ENCODE data around the gene MYL4. TPM values are rescaled to one million over a fixed set of nuclear protein-coding genes. Genes with fewer than 3 reads are reported as not detected.

Gene MYL4
- polyA plus RNA-seq, 1 of the 3 experiments (the other 2 are of a cell fraction) = not detected

DNA sequence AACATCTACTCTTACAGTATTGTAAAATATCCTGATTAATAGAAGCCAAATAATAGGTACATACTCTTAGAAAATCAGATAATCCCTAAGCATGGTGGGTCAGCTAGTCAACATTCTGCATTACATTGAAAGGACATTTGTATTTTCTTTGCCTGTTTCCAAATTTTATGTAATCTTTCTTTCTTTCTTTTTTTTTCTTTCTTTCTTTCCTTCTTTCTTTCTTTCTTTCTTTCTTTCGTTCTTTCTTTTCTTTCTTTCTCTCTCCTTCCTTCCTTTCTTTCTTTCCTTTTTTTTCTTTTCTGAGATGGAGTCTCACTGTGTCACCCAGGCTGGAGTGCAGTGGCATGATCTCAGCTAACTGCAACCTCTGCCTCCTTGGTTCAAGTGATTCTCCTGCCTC lies 63.3 kb downstream of the MYL4 start (continued):
- TF ChIP-seq, protein P1, sequence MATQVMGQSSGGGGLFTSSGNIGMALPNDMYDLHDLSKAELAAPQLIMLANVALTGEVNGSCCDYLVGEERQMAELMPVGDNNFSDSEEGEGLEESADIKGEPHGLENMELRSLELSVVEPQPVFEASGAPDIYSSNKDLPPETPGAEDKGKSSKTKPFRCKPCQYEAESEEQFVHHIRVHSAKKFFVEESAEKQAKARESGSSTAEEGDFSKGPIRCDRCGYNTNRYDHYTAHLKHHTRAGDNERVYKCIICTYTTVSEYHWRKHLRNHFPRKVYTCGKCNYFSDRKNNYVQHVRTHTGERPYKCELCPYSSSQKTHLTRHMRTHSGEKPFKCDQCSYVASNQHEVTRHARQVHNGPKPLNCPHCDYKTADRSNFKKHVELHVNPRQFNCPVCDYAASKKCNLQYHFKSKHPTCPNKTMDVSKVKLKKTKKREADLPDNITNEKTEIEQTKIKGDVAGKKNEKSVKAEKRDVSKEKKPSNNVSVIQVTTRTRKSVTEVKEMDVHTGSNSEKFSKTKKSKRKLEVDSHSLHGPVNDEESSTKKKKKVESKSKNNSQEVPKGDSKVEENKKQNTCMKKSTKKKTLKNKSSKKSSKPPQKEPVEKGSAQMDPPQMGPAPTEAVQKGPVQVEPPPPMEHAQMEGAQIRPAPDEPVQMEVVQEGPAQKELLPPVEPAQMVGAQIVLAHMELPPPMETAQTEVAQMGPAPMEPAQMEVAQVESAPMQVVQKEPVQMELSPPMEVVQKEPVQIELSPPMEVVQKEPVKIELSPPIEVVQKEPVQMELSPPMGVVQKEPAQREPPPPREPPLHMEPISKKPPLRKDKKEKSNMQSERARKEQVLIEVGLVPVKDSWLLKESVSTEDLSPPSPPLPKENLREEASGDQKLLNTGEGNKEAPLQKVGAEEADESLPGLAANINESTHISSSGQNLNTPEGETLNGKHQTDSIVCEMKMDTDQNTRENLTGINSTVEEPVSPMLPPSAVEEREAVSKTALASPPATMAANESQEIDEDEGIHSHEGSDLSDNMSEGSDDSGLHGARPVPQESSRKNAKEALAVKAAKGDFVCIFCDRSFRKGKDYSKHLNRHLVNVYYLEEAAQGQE (IDR thresholded peaks at IDR 0.05; ENCODE audit: low read depth, low read length) = no peak

DNA sequence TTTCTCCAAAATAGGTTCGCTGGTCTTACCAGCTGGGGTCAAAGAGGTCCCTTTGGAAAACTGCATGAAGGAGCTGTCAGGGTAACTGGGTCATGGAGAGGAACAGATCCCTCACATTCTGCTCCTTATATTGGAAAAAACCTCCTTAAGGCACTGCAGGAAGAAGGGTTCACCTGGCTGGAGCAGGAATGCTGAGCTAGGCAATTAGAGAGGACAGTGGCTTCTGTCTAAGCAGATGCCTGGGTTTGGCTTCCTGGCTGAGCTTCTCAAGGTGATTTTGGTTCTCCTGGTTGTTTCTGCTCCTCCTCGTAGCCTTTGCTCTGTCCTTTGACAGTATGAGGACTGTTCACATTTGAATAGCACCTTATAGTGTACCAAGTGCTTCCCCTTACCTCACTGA lies 64.1 kb downstream of the MYL4 start:
- Histone ChIP-seq H3K27me3 (ENCODE audit: insufficient read depth) (no peaks in the 10 kb centered on the region), H3K9ac (no peak overlapping the region), H3K79me2 (ENCODE audit: insufficient read depth) (no peaks in the 10 kb centered on the region), H2AFZ (ENCODE audit: low read depth) (no peak overlapping the region), H3K4me1 (ENCODE audit: control insufficient read depth in 1 of 2, insufficient read depth in 2 of 2, low read depth in 1 of 2, low read length in 1 of 2) (peaks cover 25 to 34% of the 10 kb centered on the region in 2 experiments), H3K27ac (ENCODE audit: low read depth in 2 of 2, low read length in 1 of 2) (no peak overlapping the region), H3K4me3 (ENCODE audit: low read depth in 2 of 2, low read length in 1 of 2) (no peak overlapping the region), H4K20me1 (ENCODE audit: insufficient read depth) (no peaks in the 10 kb centered on the region), H3F3A (replicated peaks; ENCODE audit: insufficient read depth) (peaks cover 3% of the 10 kb centered on the region), H3K36me3 (replicated peaks in 1 of 2; ENCODE audit: control insufficient read depth in 1 of 2, insufficient read depth in 2 of 2, low read length in 1 of 2) (no peaks in the 10 kb centered on the region), H3K9me2 (no peaks in the 10 kb centered on the region), H3K4me2 (no peak overlapping the region), H3K9me3 (no peaks in the 10 kb centered on the region)
- WGBS (ENCODE audit: low lambda C conversion rate) = 60% methylated on average over 2 of the region's 2 CpGs
- POLR2A ChIA-PET = no interaction called here
- CTCF ChIA-PET = interaction anchor here (0.5 to 3.6 kb wide), 4 partner anchors 9 to 298 kb away, joined by 3 to 28 read pairs (median 4); no protein-coding TSS in a partner anchor
- no peak for DNase-seq
- TF ChIP-seq ELF1 (IDR thresholded peaks at IDR 0.05) = no peak
- TF ChIP-seq, protein P2, sequence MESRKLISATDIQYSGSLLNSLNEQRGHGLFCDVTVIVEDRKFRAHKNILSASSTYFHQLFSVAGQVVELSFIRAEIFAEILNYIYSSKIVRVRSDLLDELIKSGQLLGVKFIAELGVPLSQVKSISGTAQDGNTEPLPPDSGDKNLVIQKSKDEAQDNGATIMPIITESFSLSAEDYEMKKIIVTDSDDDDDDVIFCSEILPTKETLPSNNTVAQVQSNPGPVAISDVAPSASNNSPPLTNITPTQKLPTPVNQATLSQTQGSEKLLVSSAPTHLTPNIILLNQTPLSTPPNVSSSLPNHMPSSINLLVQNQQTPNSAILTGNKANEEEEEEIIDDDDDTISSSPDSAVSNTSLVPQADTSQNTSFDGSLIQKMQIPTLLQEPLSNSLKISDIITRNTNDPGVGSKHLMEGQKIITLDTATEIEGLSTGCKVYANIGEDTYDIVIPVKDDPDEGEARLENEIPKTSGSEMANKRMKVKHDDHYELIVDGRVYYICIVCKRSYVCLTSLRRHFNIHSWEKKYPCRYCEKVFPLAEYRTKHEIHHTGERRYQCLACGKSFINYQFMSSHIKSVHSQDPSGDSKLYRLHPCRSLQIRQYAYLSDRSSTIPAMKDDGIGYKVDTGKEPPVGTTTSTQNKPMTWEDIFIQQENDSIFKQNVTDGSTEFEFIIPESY (IDR thresholded peaks at IDR 0.05; ENCODE audit: borderline replicate concordance, low read depth) = no peak
- no peak for TF ChIP-seq NFIC (IDR thresholded peaks at IDR 0.05; ENCODE audit: borderline replicate concordance)
- TF ChIP-seq, protein P3, sequence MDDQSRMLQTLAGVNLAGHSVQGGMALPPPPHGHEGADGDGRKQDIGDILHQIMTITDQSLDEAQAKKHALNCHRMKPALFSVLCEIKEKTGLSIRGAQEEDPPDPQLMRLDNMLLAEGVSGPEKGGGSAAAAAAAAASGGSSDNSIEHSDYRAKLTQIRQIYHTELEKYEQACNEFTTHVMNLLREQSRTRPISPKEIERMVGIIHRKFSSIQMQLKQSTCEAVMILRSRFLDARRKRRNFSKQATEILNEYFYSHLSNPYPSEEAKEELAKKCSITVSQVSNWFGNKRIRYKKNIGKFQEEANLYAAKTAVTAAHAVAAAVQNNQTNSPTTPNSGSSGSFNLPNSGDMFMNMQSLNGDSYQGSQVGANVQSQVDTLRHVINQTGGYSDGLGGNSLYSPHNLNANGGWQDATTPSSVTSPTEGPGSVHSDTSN (IDR thresholded peaks at IDR 0.05) = no peak
- TF ChIP-seq JUND (IDR thresholded peaks at IDR 0.05) = no peak
- no peak for TF ChIP-seq GABPA (IDR thresholded peaks at IDR 0.05; ENCODE audit: low read depth)
- no peak for TF ChIP-seq NRF1 (IDR thresholded peaks at IDR 0.05; ENCODE audit: low read depth, low read length)
- TF ChIP-seq, protein P1 (IDR thresholded peaks at IDR 0.05; ENCODE audit: low read depth, low read length) = no peak
- no peak for TF ChIP-seq TCF12 (IDR thresholded peaks at IDR 0.05)
- TF ChIP-seq RCOR1 (IDR thresholded peaks at IDR 0.05; ENCODE audit: low read length) = no peak
- TF ChIP-seq RFX5 (IDR thresholded peaks at IDR 0.05; ENCODE audit: low read length) = no peak
- TF ChIP-seq GATA2 (CRISPR knock-in tag; IDR thresholded peaks at IDR 0.05) = no peak
- no peak for TF ChIP-seq EZH2phosphoT487 (IDR thresholded peaks at IDR 0.05; ENCODE audit: borderline replicate concordance, low read depth)
